MM.1S (cell line): ENCODE measurements around the gene PRKAG2.

Experiments
- CTCF ChIP-seq: fragments of 300-600 bp; sonication (generic); IDR thresholded peaks from 2 replicates; pipeline ENCODE4 v1.5.1; 2016; ENCODE audit warnings: antibody characterized with exemption, low read length, mixed read lengths
- EZH2phosphoT487 ChIP-seq: fragments of 300-600 bp; sonication (generic); IDR thresholded peaks from 2 replicates; pipeline ENCODE4 v1.6.1; 2018; ENCODE audit warnings: antibody characterized with exemption, low read length

DNA sequence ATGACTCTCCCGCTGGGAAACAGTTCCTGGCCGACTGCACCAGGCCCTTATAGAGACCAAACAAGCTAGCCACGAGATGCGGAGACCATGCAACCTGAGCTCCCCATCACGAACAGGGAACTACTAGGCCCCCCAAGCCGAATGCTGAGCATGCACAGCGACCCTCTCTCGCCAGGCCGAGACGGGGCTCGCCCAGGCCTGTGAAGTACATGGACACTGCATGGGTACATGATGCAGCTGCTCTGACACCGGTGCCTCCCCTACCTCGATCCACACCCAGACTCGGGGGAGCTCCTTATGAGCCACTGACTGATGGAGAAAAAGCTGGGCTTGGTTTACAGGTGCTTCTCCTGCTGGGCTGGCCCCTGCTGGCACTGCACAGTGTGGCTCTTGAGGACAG lies 285.0 kb downstream of the PRKAG2 start:
- TF ChIP-seq CTCF (no peak), EZH2phosphoT487 (no peak)
